ENCODE measurements around the gene ZNF710. TPM values are rescaled to one million over a fixed set of nuclear protein-coding genes. Genes with fewer than 3 reads are reported as not detected.

ZNF710 gene
- total RNA-seq, 1 donor from 2014 or later = 23.1 TPM

DNA sequence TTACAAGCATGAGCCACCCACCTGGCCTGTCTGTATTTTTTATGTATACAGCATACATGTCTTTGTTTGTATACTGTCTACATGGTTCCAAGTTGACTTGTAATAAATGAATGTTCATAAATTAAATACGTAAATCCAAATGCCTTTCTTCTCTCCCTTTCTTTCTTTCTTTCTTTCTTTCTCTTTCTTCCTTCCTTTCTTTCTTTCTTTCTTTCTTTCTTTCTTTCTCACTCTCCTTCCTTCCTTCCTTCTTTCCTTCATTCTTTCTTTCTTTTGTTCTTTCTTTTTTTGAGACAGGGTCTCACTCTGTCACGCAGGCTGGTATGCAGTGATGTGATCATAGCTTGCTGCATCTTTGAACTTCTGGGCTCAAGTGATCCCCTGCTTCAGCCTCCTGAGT is 17.1 kb upstream of the ZNF710 start:
- peaks cover 6% of the 10 kb centered on the region for H3K9me3 ChIP-seq
- H3K4me3 ChIP-seq = no peak overlapping the region
- H3K4me1 ChIP-seq = no peaks in the 10 kb centered on the region
- DNase-seq (ENCODE audit: extremely low spot score in 2 of 2) = no peak
- no peaks in the 10 kb centered on the region for H3K36me3 ChIP-seq
- H3K27ac ChIP-seq = no peak overlapping the region
- intact Hi-C loops (cut with DNase I) = no loop called here
- TF ChIP-seq, protein P1, sequence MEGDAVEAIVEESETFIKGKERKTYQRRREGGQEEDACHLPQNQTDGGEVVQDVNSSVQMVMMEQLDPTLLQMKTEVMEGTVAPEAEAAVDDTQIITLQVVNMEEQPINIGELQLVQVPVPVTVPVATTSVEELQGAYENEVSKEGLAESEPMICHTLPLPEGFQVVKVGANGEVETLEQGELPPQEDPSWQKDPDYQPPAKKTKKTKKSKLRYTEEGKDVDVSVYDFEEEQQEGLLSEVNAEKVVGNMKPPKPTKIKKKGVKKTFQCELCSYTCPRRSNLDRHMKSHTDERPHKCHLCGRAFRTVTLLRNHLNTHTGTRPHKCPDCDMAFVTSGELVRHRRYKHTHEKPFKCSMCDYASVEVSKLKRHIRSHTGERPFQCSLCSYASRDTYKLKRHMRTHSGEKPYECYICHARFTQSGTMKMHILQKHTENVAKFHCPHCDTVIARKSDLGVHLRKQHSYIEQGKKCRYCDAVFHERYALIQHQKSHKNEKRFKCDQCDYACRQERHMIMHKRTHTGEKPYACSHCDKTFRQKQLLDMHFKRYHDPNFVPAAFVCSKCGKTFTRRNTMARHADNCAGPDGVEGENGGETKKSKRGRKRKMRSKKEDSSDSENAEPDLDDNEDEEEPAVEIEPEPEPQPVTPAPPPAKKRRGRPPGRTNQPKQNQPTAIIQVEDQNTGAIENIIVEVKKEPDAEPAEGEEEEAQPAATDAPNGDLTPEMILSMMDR (IDR thresholded peaks at IDR 0.05) = no peak
- TF ChIP-seq POLR2AphosphoS5 (IDR thresholded peaks at IDR 0.05; ENCODE audit: insufficient read depth in 1 of 2, low read depth in 1 of 2) = no peak
- TF ChIP-seq POLR2A (IDR thresholded peaks at IDR 0.05) = no peak
- H3K27me3 ChIP-seq = no peaks in the 10 kb centered on the region

DNA sequence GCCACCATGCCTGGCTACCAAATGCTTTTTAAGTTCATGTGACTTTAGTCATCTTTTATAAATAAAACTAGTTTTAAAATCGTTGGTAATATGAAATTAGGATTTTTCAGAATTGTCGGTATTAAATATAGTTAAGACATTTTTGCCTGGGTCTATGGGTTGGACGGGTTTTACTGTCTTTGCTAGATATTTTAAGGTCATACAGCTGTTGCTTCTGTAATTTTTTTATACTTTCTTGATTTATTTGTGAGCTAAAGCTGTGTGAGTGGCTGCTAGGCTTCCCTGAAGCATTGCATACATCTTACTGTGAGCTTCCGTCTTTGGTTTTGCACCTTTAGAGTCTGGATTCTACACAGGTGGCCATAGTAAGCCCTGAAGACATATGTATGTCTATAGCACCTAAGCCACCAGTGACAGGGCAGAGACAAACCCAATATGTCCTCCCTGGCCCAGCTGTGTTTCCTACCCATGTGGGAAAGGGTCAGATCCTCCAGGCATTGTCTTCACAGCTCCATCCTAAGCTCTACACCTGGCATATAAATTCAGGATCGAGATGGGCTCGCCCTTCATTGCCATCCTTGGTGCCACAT is 16.6 kb upstream of the ZNF710 start:
- H3K9me3 ChIP-seq = peaks cover 6% of the 10 kb centered on the region
- no peak overlapping the region for H3K4me3 ChIP-seq
- no peaks in the 10 kb centered on the region for H3K36me3 ChIP-seq
- no peaks in the 10 kb centered on the region for H3K4me1 ChIP-seq
- intact Hi-C loops (cut with DNase I) = no loop called here
- H3K27ac ChIP-seq = no peak overlapping the region
- no peak for DNase-seq (ENCODE audit: extremely low spot score in 2 of 2)
- no peak for TF ChIP-seq POLR2AphosphoS5 (IDR thresholded peaks at IDR 0.05; ENCODE audit: insufficient read depth in 1 of 2, low read depth in 1 of 2)
- no peak for TF ChIP-seq POLR2A (IDR thresholded peaks at IDR 0.05)
- TF ChIP-seq, protein P1 (IDR thresholded peaks at IDR 0.05) = no peak
- H3K27me3 ChIP-seq = no peaks in the 10 kb centered on the region

DNA sequence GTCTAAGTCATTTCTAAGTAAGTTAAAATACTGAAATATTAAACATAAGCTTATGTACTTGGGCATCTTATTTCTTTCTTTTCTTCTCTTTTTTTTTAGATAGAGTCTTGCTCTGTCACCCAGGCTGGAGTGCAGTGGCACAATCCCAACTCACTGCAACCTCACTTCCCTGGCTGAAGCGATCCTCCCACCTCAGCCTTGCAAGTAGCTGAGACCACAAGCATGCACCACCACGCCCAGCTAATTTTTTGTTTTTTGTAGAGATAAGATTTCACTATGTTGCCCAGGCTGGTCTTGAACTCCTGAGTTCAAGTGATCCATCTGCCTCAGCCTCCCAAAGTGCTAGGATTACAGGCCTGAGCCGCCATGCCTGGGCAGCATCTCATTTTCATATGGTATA is 16.0 kb upstream of the ZNF710 start:
- intact Hi-C loops (cut with DNase I) = no loop called here
- Histone ChIP-seq H3K9me3 (peaks cover 6% of the 10 kb centered on the region), H3K36me3 (no peaks in the 10 kb centered on the region), H3K4me1 (no peaks in the 10 kb centered on the region), H3K27ac (no peak overlapping the region), H3K4me3 (no peak overlapping the region), H3K27me3 (no peaks in the 10 kb centered on the region)
- no peak for DNase-seq (ENCODE audit: extremely low spot score in 2 of 2)
- TF ChIP-seq POLR2AphosphoS5 (IDR thresholded peaks at IDR 0.05; ENCODE audit: insufficient read depth in 1 of 2, low read depth in 1 of 2) (no peak), POLR2A (IDR thresholded peaks at IDR 0.05) (no peak)
- TF ChIP-seq, protein P1 (IDR thresholded peaks at IDR 0.05) = no peak

DNA sequence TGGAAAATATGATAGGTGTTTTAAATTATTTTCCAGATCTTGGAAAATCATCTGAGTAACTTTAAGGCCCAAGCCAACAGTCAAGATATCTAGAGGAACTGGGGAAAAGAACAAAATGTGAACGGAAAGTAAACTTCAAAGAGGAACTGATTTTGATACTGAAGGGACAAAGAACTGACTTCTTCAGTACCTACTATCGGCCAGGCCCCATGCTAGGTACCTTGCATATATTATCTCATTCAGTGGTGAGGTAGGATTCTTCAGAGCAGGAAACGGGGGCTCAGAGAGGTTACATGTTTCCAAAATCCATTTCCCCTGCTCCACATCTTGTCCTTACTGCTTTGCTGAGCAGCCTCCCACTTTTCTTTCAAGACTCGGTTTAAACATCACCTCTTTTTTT is 9.8 kb upstream of the ZNF710 start:
- Histone ChIP-seq H3K4me1 (no peaks in the 10 kb centered on the region), H3K27me3 (no peaks in the 10 kb centered on the region), H3K4me3 (no peak overlapping the region), H3K36me3 (no peaks in the 10 kb centered on the region), H3K9me3 (no peaks in the 10 kb centered on the region), H3K27ac (no peak overlapping the region)
- intact Hi-C loops (cut with DNase I) = no loop called here
- TF ChIP-seq, protein P1 (IDR thresholded peaks at IDR 0.05) = no peak
- TF ChIP-seq POLR2AphosphoS5 (IDR thresholded peaks at IDR 0.05; ENCODE audit: insufficient read depth in 1 of 2, low read depth in 1 of 2) (no peak), POLR2A (IDR thresholded peaks at IDR 0.05) (no peak)
- no peak for DNase-seq (ENCODE audit: extremely low spot score in 2 of 2)

DNA sequence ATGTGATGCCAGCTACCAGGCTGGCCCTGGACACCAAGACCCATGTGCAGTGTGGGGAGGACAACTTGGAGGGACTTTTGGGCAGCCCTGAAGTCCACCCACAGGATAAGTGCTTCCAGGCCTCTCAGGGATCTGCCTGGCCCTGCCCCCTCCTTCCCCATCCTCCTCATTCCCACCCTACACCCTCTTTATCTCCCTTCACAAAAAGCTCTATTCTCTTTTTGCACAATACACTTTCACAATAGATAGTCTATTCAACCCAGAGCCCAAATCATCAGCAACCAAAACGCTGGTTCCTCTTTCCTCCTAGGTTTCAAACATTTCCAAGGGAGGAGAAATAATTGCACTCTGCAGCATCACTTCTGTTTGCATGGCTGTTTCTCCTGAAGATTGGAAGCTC is 7.8 kb upstream of the ZNF710 start:
- no peaks in the 10 kb centered on the region for H3K4me1 ChIP-seq
- H3K27ac ChIP-seq = no peak overlapping the region
- no peaks in the 10 kb centered on the region for H3K36me3 ChIP-seq
- intact Hi-C loops (cut with DNase I) = no loop called here
- H3K9me3 ChIP-seq = no peaks in the 10 kb centered on the region
- no peak for DNase-seq (ENCODE audit: extremely low spot score in 2 of 2)
- no peaks in the 10 kb centered on the region for H3K27me3 ChIP-seq
- H3K4me3 ChIP-seq = no peak overlapping the region
- TF ChIP-seq, protein P1 (IDR thresholded peaks at IDR 0.05) = no peak
- TF ChIP-seq POLR2A (IDR thresholded peaks at IDR 0.05) (no peak), POLR2AphosphoS5 (IDR thresholded peaks at IDR 0.05; ENCODE audit: insufficient read depth in 1 of 2, low read depth in 1 of 2) (no peak)
